GM19395 (cell line): Measurements from ENCODE around the gene GATA3.
A peak's percentile ranks its signal among the peaks of the same experiment; 100 is the strongest.

Experiments used
- ATAC-seq: cut with Tn5 transposase; IDR thresholded peaks from one replicate; pipeline ENCODE4 v1.9.1; 2021; ENCODE audit warnings: mild to moderate bottlenecking, moderate library complexity; ENCODE audit not compliant: unreplicated experiment

Gene GATA3

DNA sequence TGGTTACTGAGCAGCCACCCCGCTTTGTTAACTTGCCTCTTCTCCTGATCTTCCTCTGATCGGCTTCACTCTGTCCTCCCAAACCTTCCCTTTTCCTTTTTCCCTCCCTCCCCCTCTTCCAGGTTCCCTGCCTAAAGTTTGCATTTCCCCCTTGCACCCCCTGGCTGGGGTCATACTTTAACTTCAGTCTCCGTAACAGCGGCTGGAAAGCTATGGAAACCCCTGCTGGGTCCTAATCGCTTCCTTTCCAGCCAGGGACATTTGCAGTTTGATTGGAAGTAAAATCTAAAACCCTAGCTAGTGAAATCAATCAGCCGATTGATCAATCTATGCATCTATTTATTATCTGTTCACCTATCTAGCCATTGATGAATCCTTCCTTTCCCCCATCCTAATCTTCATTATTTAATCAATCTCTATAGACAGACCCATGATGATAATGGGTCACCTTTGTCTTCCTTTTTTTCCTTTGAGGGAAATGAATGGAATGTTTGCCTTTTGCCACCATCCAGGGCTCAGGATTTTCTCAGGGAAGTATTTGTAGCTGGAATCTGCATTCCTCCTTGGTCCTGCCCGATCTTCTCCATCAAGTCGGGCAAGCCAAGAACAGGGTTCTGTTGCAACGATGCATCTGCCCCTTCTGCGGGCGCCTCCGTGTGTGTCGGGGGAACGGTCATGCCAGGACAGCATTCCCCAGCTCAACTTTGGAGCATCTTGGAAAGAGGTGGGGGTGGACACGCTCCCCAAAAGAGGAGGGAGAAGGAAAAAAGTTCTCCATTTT, 8.8 kb downstream of the GATA3 start:
- ATAC-seq = no peak

DNA sequence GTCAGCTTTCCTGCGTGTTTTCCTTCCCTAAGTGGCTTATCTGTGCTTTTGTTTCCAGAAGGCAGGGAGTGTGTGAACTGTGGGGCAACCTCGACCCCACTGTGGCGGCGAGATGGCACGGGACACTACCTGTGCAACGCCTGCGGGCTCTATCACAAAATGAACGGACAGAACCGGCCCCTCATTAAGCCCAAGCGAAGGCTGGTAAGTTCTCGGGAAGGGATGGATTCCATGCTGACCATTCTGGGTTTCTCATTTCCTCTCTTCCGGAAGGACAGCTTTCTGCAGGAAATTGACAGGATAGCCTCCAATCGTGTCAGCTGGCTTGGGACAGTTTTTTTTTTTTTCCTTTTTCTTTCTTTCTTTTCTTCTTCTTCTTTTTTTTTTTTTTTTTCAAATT, 9.4 kb downstream of the GATA3 start:
- ATAC-seq = no peak

DNA sequence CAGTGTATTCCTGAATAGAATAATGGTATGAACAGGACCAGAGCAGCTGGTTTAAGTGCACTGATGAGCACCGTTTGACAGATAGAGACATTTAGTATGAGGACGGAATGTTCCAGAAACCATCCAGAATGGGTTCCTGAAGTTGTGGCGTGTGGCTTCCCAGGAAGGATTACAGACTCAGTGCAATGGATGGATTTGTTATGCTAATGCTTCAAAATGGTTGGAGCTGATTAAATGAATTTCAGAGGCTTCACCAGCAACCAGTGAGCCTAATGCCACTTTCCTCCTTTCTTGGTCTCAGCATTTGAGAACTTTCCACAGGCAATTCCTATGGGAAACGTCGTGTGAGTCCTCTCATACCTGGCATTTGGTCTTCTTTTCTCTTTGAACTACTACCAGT, 9.9 kb downstream of the GATA3 start:
- ATAC-seq = no peak

DNA sequence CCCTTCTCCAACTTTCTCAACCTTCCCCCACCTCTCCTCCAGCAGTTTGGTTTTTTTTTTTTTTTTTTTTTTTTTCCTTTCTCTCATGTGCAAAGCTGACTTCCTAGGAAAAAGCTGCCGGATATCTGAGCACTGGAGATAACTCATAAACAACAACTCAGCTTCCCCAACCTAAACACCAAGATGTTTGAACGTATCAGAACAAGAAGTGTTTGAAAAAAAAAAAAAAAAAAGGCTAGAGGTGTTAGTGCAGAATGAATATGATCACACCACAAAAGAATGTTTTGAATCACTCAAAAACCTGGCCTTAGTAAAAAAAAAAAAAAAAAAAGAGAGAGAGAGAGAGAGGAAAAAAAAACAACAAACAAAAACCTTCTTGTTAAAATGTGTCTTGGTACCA, 11.2 kb downstream of the GATA3 start:
- no peak for ATAC-seq

DNA sequence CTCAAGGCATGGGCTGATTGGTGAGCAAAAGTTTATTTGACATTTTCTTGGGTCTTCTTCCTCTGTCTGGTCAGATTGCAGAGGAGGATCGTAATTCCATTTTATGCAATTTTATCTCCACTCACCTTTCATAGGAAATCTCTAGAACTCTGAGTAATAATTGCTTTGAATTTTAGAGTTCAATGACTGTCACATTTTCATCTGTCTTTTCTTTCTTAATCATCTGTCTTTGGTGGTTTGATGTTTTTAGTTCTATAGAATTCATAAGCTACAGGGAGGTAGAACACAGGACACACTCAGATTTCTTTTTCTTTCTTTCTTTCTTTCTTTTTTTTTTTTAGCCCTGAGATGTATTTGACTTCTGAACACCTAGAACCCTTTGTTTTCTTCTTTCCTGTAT, 11.6 kb downstream of the GATA3 start:
- no peak for ATAC-seq

DNA sequence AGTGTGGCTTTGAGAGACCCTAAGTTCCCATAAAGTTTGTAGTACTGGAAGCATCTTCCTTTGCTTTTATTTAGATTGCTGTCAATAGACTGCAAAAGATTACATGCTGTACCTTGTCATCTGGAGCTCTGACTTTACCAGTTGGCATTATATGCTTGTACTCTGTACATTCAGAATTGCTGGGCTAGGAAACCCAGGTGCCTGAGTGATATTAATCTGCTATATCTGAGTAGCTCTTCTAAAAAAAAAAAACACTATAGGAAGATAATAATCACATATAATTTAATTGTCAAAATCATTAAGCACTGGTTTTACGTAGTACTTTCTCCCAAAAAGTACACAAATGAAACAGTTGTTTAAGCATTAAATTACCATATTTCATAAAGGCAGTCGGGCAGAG, 12.3 kb downstream of the GATA3 start:
- ATAC-seq = no peak

DNA sequence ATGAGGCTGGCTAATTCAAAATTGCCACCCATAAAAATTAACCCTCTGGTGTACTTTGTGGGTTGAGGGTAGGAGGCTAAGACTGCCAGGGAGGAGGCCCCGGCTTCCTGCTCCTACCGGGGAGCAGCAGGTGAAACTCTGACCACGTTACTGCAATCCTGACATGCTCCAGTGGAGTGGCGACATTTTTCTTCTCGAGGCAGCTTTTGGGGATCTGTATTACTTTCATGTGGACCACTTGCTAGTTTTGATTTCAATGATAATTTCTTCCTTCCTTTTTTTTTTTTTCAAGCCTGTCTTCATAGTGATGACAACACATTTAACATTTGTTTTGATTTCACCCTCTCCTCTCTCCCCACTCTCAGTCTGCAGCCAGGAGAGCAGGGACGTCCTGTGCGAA, 14.6 kb downstream of the GATA3 start:
- peak; percentile 52 for ATAC-seq

DNA sequence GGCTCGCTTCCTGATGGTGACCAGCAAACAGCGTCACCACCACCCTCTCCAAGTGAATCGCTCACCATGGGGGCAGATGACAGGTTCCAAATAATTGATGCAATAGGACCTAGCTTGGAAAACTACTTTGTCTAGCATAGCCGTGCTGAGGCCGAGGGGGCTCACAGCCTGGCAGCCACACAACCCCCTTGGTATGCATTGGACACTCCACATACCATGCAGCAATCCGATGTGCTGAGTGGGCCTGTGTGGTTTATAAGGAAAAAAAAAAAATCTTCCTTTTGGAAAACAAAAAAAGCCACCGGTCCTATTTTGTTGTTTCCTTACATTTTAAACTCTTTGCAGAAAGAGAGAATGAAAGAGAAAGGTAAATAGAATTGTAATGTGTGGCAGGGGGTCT, 15.1 kb downstream of the GATA3 start:
- no peak for ATAC-seq

DNA sequence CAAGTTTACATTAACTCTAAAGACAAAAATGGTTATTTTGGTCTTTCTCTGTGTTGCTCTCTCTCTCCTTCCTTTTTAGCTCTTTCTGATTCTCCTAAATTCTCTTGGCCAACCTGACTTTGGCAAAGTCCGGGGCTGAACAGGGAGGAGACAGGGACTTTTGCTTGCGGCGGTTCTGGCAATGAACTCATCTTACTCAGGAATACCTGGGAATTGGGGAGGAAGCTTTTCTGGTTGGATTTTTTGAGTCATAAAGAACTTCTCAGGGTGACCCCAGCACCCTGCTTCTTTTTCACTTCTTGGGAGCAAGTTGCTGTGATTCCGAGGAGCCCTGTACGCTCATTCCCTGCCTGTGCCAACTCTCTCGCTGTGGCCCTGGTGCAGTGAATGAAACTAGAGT, 16.0 kb downstream of the GATA3 start:
- no peak for ATAC-seq

DNA sequence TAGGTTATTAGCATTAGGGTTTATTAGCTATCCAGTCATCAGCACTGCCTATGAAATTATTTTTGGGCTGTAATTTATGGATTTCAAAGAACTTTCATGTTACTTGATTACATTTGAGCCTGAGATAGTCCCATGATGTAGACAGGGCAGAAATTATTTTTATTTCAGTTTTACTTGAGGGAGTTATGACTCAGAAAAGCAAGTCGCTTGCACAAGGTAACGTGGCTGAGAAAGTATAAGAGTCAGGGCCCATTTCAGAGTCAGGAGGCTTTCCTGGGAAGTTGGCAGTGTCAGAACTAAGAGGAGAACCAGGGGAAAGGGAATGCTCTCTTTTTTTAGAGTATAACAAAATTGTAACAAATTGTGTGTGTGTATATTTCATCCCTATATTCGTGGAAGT, 16.5 kb downstream of the GATA3 start:
- no peak for ATAC-seq

DNA sequence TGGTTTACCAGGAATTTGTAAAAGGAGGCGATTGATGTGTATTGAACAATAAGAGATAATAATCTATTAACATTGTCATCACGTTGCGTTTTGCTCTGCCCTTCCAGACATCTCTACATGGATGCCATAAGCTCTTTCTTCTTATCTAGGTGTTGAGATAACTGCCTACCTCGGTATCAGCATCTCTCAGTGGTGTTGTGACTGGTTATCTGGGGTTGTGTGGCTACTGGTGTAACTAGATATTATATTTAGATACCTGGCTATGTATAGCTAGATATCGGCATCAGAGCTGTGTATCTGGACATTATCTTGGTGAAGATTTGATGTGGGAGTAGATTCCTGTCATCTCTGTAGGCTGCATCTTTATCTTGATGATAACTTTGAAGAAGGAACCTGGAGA, 17.2 kb downstream of the GATA3 start:
- no peak for ATAC-seq

DNA sequence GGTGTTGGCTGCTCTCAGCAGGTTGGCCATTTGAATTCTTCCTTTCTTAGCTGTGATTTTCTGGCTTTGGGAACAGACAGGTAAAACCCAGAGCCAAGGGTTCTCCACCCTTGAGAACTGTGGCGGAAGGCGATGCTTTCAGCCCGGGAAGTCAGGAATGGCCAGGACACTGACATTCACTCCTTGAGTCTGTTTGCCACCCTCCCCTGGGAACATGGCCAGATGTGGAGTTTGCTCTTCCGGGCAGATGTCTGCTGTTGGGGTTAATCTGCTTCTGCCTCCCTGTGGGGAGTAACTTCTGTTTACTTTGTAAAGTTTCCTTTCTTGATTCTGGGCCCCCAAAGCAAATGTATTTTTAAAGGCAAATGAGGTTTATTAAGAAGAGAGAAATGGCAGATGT, 17.7 kb downstream of the GATA3 start:
- ATAC-seq = no peak

DNA sequence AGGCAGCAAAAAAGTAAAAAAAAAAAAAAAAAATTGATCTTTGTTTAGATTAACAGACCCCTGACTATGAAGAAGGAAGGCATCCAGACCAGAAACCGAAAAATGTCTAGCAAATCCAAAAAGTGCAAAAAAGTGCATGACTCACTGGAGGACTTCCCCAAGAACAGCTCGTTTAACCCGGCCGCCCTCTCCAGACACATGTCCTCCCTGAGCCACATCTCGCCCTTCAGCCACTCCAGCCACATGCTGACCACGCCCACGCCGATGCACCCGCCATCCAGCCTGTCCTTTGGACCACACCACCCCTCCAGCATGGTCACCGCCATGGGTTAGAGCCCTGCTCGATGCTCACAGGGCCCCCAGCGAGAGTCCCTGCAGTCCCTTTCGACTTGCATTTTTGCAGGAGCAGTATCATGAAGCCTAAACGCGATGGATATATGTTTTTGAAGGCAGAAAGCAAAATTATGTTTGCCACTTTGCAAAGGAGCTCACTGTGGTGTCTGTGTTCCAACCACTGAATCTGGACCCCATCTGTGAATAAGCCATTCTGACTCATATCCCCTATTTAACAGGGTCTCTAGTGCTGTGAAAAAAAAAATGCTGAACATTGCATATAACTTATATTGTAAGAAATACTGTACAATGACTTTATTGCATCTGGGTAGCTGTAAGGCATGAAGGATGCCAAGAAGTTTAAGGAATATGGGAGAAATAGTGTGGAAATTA, 19.4 kb downstream of the GATA3 start:
- no peak for ATAC-seq

DNA sequence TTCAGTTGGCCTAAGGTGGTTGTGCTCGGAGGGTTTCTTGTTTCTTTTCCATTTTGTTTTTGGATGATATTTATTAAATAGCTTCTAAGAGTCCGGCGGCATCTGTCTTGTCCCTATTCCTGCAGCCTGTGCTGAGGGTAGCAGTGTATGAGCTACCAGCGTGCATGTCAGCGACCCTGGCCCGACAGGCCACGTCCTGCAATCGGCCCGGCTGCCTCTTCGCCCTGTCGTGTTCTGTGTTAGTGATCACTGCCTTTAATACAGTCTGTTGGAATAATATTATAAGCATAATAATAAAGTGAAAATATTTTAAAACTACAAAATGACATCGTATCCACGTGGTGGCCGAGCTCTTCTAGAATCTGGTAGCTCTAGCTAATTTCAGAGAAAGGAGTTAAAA, 20.4 kb downstream of the GATA3 start:
- no peak for ATAC-seq

DNA sequence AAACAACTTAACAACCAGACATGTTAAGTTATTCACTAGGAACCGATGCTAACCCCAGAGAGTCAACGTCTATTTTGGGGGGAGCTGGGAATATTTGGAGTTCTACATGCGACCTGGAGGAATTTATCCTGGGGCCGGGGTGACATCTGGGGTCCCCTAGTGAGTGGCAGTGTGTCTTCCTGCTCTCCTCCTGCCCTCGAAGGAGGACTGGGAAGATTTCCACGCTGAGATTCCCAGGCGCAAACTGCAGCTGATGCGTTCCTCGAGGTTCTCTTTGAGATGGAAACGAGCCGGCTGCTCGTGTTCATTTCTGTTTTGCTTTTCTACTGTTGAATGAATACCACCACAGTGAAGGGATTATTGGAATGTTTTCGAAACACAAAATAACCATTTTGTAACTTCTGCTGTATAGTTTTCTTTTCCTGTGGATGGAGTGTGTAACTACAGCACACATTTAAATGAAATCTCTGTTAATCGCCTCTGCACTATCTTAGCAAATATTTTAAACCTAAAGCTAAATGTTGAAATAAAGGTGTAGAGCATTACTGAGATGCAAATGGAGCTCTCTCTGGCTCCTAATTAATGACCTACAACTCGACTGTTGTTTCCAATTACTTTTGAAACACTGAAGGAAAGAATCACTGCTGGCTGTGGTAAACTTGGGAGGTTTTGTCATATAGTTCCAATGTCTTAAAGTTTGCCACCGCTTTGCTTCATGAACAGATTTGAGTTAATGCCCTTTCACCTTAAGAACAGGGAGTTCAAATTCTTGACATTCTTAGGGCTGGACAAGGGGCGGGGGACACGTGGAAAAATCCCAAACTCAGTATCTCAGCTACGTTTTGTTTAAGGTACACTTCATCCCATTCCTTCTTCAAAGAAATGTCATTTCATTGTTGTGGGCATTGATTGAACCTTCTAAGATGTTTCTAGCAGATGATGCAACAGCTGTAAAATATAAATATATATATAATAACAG, 21.1 kb downstream of the GATA3 start:
- ATAC-seq = no peak

DNA sequence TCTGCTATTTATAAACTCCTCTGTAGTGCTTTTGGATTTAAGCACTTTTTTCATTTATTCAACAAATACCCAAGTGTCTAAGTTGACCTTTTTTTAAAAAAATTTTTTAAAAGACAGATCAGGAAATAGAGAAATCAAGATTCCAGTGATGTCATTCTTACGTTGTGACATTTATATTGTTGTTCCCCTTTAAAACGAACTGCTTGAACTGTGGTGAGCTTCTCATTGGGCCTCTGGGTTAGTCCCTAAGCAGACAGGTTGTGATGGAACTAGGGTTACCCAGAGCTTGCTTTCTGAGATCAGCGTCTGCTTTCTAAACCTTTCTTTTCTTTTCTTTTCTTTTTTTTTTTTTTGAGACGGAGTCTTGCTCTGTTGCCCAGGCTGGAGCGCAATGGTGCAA, 22.4 kb downstream of the GATA3 start:
- no peak for ATAC-seq

DNA sequence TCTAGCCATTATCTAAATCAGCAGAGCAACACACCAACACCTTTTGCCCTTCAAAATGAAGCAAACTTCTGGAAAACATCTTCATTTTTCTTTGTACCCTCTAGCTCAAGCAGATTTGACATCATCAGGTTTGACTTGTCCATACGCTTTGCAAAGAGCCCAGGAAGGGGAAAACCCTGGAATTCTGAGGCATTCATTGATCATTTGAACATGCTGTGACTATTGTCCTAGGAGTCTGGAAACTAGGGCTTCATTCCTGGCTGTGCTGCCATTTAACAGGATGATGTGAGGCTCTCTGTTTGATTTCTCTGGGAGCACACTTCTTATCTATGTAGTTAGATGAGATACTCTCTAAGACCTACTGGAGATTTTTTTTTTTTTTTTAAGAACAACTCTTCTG, 23.5 kb downstream of the GATA3 start:
- no peak for ATAC-seq

DNA sequence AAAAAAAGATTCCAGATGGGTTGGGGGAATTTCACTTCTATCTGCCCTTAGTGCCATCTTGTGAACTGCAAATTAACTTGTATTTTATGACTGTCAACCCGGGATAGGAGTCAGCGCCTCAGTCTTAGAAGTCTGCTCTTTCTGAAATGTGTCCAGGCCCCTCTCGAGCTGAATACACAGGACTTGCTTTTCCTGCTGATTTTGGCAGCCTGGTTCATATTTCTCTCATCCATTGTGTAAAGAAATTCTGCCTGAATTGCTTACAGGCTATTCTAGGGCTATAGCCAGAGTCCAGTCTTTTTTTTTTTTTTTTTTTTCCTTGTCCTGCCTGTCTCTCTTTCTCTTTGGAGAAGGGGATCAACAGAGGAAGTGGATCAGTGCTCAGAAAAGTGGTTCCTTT, 24.6 kb downstream of the GATA3 start:
- ATAC-seq = no peak

DNA sequence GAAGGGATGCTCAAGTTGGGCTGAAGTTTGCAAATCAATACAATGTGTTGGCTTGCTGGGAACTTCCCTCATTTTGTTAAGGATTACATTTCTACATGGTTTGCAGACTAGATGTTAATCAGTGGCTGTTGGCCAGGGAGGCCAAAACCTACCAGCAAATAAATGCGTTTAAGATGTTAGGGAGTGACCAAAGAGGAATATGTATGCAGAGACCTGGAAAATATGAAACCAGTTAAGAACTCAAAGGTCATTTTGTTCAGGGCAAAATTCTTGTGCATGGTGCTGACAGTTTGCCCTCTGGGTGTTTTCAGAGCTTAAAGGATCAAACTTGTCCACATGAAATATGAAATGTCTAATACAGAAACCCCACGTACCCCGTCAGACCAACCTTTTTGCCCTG, 30.3 kb downstream of the GATA3 start:
- ATAC-seq = no peak

DNA sequence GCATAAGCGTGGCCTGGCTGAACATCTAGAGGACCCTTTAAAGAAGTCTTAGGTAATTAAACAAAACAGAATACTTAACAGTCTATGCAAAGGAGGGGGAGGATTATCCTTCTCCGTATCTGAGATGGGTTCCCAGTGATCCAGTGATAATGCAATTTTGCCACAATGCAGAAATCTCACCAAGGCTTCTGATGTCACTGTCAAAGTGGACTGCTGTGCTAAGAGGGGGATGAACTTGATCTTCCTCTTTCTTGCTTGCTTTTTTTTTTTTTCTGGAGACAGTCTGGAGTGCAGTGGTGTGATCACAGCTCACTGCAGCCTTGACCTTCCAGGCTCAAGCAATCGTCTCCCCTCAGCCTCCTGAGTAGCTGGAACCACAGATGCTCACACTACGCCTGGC, 30.8 kb downstream of the GATA3 start:
- no peak for ATAC-seq

DNA sequence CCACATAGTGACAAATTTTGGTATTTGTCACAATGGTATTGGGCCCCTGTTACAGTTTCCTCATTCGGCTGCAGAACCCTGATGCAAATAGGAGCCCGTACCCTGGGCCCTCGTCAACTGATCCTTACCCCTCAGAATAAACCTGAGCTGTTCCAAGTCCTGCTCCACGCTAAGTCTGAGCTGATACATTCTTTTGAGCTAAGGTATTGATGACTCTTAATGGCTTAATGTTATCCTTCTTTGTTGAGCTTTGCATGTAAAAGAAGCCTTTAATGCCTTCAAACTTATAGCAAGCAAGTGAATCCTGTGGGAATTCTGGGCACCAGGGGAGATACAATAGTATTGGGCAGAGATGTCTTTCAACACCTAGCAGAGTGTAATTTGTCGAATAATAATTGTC, 31.8 kb downstream of the GATA3 start:
- ATAC-seq = no peak

DNA sequence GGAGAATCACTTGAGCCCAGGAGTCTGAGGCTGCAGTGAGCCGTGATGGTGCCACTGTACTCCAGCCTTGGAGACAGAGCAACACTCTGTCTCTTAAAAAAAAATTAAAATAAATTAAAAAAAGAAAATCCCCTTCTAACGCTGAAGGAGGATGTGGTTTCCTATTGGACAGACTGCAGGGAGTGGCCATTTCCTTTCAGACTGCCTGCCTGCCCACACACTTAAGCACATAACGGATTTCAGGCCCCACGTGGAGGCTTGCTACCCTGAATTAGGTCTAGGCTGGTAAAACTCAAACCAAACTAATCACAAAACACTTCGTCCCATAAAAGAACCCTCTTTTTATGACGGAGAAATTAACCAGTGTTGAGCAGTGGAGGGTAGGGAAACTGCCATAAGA, 34.0 kb downstream of the GATA3 start:
- ATAC-seq = peak; percentile 80
